NT2/D1 (cell line): ENCODE measurements around the gene CAMK2A.

Source experiments
- DNase-seq: peaks from one replicate; pipeline ENCODE4 v3.0.0-alpha.2; 2011; ENCODE audit warnings: low read depth, low spot score
- H3K27me3 ChIP-seq: 2 replicates; pipeline ENCODE4 v1.6.0; 2011; ENCODE audit warnings: mild to moderate bottlenecking; ENCODE audit not compliant: insufficient read length, insufficient read depth
- H3K36me3 ChIP-seq: 2 replicates; pipeline ENCODE4 v1.6.1; 2011; ENCODE audit warnings: mild to moderate bottlenecking, low read length, mixed read lengths; ENCODE audit not compliant: insufficient read depth, insufficient read length
- H3K4me1 ChIP-seq: 2 replicates; pipeline ENCODE4 v1.5.1; 2011; ENCODE audit not compliant: insufficient read depth, insufficient read length
- H3K4me3 ChIP-seq: 2 replicates; pipeline ENCODE4 v1.5.1; 2011; ENCODE audit warnings: low read depth; ENCODE audit not compliant: insufficient read length
- H3K9ac ChIP-seq: 2 replicates; pipeline ENCODE4 v1.6.0; 2011; ENCODE audit warnings: low read depth; ENCODE audit not compliant: insufficient read length
- H3K9me3 ChIP-seq: 2 replicates; pipeline ENCODE4 v1.5.1; 2011; ENCODE audit warnings: mild to moderate bottlenecking, low read length; ENCODE audit not compliant: insufficient read depth
- SUZ12 ChIP-seq: IDR thresholded peaks from 2 replicates; pipeline ENCODE4 v1.6.1; 2011; ENCODE audit not compliant: insufficient read length, insufficient read depth; ENCODE audit errors: extremely low read depth
- YY1 ChIP-seq: IDR thresholded peaks from 2 replicates; pipeline ENCODE4 v1.6.1; 2011; ENCODE audit not compliant: insufficient read length, insufficient read depth
- ZNF274 ChIP-seq: IDR thresholded peaks from 2 replicates; pipeline ENCODE4 v1.6.1; 2011; ENCODE audit warnings: mild to moderate bottlenecking, low read depth, low read length

Gene CAMK2A

GRCh38 chr5:150321784-150322183, 32.2 kb upstream of the CAMK2A start:
- Histone ChIP-seq H3K4me1 (peaks cover 15% of the 10 kb centered on the region), H3K27me3 (no peaks in the 10 kb centered on the region), H3K36me3 (no peaks in the 10 kb centered on the region), H3K4me3 (no peak overlapping the region), H3K9me3 (no peaks in the 10 kb centered on the region), H3K9ac (no peak overlapping the region)
- DNase-seq: no peak
- TF ChIP-seq ZNF274 (no peak), YY1 (no peak), SUZ12 (no peak)

GRCh38 chr5:150321211-150321610, 31.6 kb upstream of the CAMK2A start:
- Histone ChIP-seq H3K9ac (no peak overlapping the region), H3K4me3 (no peak overlapping the region), H3K9me3 (no peaks in the 10 kb centered on the region), H3K27me3 (no peaks in the 10 kb centered on the region), H3K36me3 (no peaks in the 10 kb centered on the region), H3K4me1 (peaks cover 12% of the 10 kb centered on the region)
- TF ChIP-seq SUZ12 (no peak), ZNF274 (no peak), YY1 (no peak)
- no peak for DNase-seq

- no peak for TF ChIP-seq SUZ12
- TF ChIP-seq YY1: no peak
- TF ChIP-seq ZNF274: no peak
- Histone ChIP-seq H3K9me3 (no peaks in the 10 kb centered on the region), H3K9ac (no peak overlapping the region), H3K4me3 (no peak overlapping the region), H3K27me3 (no peaks in the 10 kb centered on the region), H3K4me1 (peaks cover 12% of the 10 kb centered on the region), H3K36me3 (no peaks in the 10 kb centered on the region)
- DNase-seq: no peak
Observed at GRCh38 chr5:150320044-150320613, 30.6 kb upstream of the CAMK2A start.

GRCh38 chr5:150319484-150319790, 29.9 kb upstream of the CAMK2A start:
- DNase-seq: no peak
- no peak overlapping the region for H3K4me3 ChIP-seq
- no peak overlapping the region for H3K9ac ChIP-seq
- TF ChIP-seq YY1: no peak
- no peak for TF ChIP-seq ZNF274
- TF ChIP-seq SUZ12: no peak
- no peaks in the 10 kb centered on the region for H3K36me3 ChIP-seq
- no peaks in the 10 kb centered on the region for H3K27me3 ChIP-seq
- no peaks in the 10 kb centered on the region for H3K9me3 ChIP-seq
- peaks cover 12% of the 10 kb centered on the region for H3K4me1 ChIP-seq

GRCh38 chr5:150318613-150319483, 29.3 kb upstream of the CAMK2A start:
- Histone ChIP-seq H3K9ac (no peak overlapping the region), H3K9me3 (no peaks in the 10 kb centered on the region)
- TF ChIP-seq YY1 (no peak), ZNF274 (no peak), SUZ12 (no peak)

GRCh38 chr5:150317048-150318003, 27.8 kb upstream of the CAMK2A start:
- Histone ChIP-seq H3K27me3 (no peaks in the 10 kb centered on the region), H3K36me3 (no peaks in the 10 kb centered on the region), H3K9ac (no peak overlapping the region), H3K9me3 (no peaks in the 10 kb centered on the region), H3K4me3 (no peak overlapping the region), H3K4me1 (peaks cover 12% of the 10 kb centered on the region)
- no peak for TF ChIP-seq YY1
- no peak for TF ChIP-seq SUZ12
- TF ChIP-seq ZNF274: no peak
- no peak for DNase-seq

More at GRCh38 chr5:150318613-150319483, 29.3 kb upstream of the CAMK2A start:
- DNase-seq: no peak
- H3K27me3 ChIP-seq: no peaks in the 10 kb centered on the region
- no peak overlapping the region for H3K4me3 ChIP-seq
- H3K4me1 ChIP-seq: peaks cover 12% of the 10 kb centered on the region
- no peaks in the 10 kb centered on the region for H3K36me3 ChIP-seq
